Astrocyte (in vitro differentiated cells and primary cell): Measurements from ENCODE around the gene PCDH11X.
"Not testable (repeated sequence)": the region's sequence is repeated elsewhere in the genome, so short reads cannot be mapped to it uniquely, and the experiment has no call there.

Source experiments
- CTCF ChIP-seq: IDR thresholded peaks from 2 replicates; pipeline ENCODE4 v1.5.1; 2011; ENCODE audit warnings: low read depth, mild to moderate bottlenecking, inconsistent platforms, low read length, moderate library complexity; ENCODE audit not compliant: insufficient read depth
- EZH2 ChIP-seq: IDR thresholded peaks from 2 replicates; pipeline ENCODE4 v1.6.1; 2012; ENCODE audit warnings: mild to moderate bottlenecking, low read length, inconsistent platforms; ENCODE audit not compliant: insufficient read depth

- TF ChIP-seq EZH2, CTCF: not testable (repeated sequence)
These were observed 8.3 kb upstream of the PCDH11X start for GRCh38 chrX:91770619-91771488.
